GM19043 (cell line): ENCODE data around the gene VPS36.
"Not testable (repeated sequence)": the region's sequence is repeated elsewhere in the genome, so short reads cannot be mapped to it uniquely, and the experiment has no call there.

Source experiments
- ATAC-seq: cut with Tn5 transposase; IDR thresholded peaks from one replicate; pipeline ENCODE4 v1.9.1; 2021; ENCODE audit warnings: low read depth; ENCODE audit not compliant: unreplicated experiment

The VPS36 gene

GRCh38 chr13:52450012-52450792 is at the start of gene VPS36:
Gene VPS36 (minus strand): TSS chr13:52450634. CDS start chr13:52450594, 40 bp downstream.
- ATAC-seq, result peak; percentile 51

GRCh38 chr13:52497979-52498378 is 47.5 kb upstream of the VPS36 start:
- peak; percentile 71 for ATAC-seq

- ATAC-seq, result not testable (repeated sequence)
Measured at GRCh38 chr13:52494241-52494640, 43.8 kb upstream of the VPS36 start.

- ATAC-seq, result not testable (repeated sequence)
Measured at GRCh38 chr13:52491015-52491414, 40.6 kb upstream of the VPS36 start.

- ATAC-seq, result not testable (repeated sequence)
Measured at GRCh38 chr13:52488763-52489162, 38.3 kb upstream of the VPS36 start.

GRCh38 chr13:52487078-52487477 is 36.6 kb upstream of the VPS36 start:
- not testable (repeated sequence) for ATAC-seq

GRCh38 chr13:52480677-52481428 is 30.4 kb upstream of the VPS36 start:
- ATAC-seq, result not testable (repeated sequence)

- ATAC-seq, result not testable (repeated sequence)
Measured at GRCh38 chr13:52468487-52468886, 18.1 kb upstream of the VPS36 start.

- no peak for ATAC-seq
Measured at GRCh38 chr13:52463526-52463925, 13.1 kb upstream of the VPS36 start.

GRCh38 chr13:52461265-52461664 is 10.8 kb upstream of the VPS36 start:
- ATAC-seq, result no peak

GRCh38 chr13:52459668-52460067 is 9.2 kb upstream of the VPS36 start:
- no peak for ATAC-seq

GRCh38 chr13:52455677-52456041 is 5.2 kb upstream of the VPS36 start:
- ATAC-seq, result peak; percentile 19

- peak; percentile 71 for ATAC-seq
Measured at GRCh38 chr13:52454820-52455676, 4.6 kb upstream of the VPS36 start, which contains the start of gene CKAP2. Gene CKAP2 (plus strand): TSS chr13:52455478. CDS start chr13:52455557, 79 bp downstream.

GRCh38 chr13:52454459-52454819 is 4.0 kb upstream of the VPS36 start:
- ATAC-seq, result peak; percentile 18

- ATAC-seq, result no peak
Measured at GRCh38 chr13:52452470-52452869, 2.0 kb upstream of the VPS36 start.

GRCh38 chr13:52451135-52451804 is 836 bp upstream of the VPS36 start:
- no peak for ATAC-seq

GRCh38 chr13:52450793-52451116 is 321 bp upstream of the VPS36 start:
- no peak for ATAC-seq

GRCh38 chr13:52449331-52450011 is 963 bp downstream of the VPS36 start:
- ATAC-seq, result no peak

- ATAC-seq, result no peak
Measured at GRCh38 chr13:52447815-52448552, 2.5 kb downstream of the VPS36 start.
